Activated CD4-positive, alpha-beta T cell treated with anti-CD3 and anti-CD28 coated beads, Interleukin-2, amount 50 U/mL, for 16 hours (primary cell): ENCODE measurements around the gene PAX7.

Source experiments
- DNase-seq: peaks from one replicate; pipeline ENCODE4 v3.0.0-alpha.2; 2020

The PAX7 gene

DNA sequence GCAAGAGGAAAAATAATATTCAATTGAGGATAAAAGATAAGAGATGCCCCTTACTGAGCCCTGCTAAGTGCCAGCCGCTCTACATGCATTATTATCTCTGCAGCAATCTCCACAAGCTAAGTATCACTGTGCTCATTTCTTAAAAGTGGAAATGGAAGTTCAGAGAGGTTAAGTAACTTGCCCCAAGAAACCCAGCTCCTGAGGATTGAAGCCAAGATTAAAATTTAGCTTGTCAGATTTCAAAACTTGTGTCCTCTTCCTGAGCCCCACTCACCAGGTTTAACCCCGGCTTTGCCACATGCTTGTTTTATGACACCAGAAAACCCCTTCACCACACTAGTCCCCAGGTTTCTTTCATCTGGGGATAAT lies 11.2 kb upstream of the PAX7 start:
- no peak for DNase-seq

- DNase-seq, result no peak
These were observed 2.1 kb upstream of the PAX7 start for GRCh38 chr1:18628511-18628910.

GRCh38 chr1:18629659-18630510 lies 761 bp upstream of the PAX7 start:
- DNase-seq, result no peak

DNA sequence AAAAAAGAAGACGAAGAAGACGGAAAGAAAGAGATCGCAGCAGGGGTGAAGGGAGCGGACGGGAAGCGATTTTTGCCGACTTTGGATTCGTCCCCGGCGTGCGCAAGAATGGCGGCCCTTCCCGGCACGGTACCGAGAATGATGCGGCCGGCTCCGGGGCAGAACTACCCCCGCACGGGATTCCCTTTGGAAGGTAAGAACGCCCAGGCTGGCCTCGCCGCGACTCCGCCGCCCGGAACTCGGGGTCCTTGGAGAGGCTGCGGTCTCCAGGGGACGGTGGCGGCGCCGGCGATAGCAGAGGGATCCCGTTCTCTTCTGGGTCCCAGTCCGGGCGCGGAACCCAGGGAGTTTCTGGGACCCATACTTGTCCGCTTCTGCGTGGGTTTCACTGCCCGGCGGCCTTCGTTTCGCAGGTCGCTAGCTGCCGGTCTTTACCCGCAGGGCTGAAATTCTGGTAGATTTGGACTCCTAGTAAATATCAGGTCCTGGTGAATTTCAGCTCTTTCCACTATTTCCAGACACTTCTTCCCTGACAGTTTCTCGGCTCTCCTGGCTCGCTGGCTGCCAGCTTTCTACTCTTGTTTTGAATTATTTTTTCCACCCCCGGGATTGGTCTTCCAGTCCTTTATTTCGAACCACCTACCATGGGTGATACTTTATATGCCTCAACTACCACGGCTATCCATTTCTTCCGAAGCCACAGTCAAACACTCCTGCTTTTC lies 1.0 kb downstream of the PAX7 start:
- DNase-seq, result no peak

GRCh38 chr1:18632218-18632588 lies 1.6 kb downstream of the PAX7 start:
- DNase-seq, result no peak

GRCh38 chr1:18632783-18633421 lies 2.3 kb downstream of the PAX7 start:
- no peak for DNase-seq

DNA sequence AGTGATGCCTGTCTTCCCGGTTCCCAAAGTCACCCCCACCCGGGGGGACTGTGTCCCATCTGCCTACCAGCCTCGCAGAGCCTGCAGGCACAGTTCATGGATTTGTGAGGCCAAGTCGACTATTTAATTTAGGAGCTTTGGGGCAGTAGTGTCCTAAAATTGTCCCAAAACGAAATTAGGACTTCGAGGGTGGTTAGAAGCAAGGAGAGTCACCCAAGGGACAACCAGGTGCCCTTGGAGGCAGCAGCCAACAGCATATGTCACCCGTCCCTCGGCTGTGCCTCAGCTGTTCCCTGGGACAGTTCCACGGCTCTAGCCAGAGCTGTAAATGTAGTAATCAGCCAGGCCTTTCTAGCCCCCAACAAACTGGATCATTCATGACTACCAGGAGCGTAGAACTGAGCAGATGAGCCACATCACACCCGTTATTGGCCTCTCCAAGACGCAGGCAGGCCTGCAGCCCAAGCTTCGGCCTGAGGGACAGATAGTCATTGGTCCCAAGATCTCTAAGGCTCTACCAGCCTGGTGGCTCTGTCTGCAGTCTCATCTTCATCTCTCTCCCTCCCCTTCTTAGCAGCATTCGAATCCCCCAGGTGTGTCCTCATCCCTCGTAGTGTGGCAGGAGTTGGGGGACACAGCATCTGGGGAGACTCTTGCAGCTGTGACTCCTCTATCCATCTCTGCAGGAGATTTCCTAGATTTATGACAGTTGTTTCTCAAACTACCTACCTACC lies 2.9 kb downstream of the PAX7 start:
- no peak for DNase-seq

GRCh38 chr1:18634276-18634675 lies 3.6 kb downstream of the PAX7 start:
- DNase-seq, result no peak

DNA sequence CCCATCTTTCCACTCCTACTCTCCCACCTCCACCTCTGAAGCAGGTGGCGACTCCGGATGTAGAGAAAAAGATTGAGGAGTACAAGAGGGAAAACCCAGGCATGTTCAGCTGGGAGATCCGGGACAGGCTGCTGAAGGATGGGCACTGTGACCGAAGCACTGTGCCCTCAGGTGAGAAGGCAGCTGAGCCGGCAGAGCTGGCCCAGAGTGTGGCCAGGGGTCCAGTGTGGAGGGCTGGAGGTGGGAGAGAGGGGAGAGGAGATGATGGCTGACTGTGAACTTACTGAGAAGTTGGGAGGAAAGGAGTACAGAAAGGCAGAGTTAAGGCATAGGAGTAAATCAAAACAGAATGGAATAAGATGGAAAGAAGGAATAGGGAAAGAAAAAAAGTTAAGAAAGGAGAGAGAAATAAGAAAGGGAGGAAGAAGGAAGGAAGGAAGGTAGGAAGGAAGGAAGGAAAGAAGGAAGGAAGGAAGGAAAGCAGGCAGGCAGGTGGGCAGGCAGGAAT lies 4.5 kb downstream of the PAX7 start:
- no peak for DNase-seq

DNA sequence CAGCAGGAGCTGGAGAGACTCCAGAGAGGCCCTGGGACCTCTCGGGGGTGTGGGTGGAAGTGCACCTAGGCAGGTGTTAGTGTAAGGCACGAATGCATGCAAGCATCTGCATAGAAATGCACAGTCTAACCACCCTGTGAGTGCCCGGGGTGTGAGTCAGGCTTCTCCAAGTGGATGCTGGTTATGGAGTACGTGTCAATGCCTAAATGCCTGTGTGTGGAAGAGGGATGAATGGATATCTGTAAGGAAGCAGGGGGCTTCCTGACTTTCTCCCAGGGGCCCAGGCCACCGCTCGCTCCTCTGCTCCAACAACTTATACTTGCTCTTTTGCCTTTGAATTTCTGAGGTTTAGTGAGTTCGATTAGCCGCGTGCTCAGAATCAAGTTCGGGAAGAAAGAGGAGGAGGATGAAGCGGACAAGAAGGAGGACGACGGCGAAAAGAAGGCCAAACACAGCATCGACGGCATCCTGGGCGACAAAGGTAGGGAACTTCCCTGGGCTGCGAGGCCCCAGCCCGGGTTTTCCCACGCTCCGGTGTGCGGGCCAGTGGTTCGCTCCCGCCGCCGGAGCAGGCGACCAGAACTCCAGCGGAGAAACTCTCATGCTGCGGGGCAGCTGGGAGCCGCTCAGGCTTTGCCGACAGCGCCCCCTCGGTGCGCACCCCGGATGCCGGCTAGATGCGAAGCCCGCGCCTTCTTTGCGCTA lies 5.4 kb downstream of the PAX7 start:
- DNase-seq, result no peak

- DNase-seq, result no peak
These were observed 6.2 kb downstream of the PAX7 start for GRCh38 chr1:18636596-18637508.

DNA sequence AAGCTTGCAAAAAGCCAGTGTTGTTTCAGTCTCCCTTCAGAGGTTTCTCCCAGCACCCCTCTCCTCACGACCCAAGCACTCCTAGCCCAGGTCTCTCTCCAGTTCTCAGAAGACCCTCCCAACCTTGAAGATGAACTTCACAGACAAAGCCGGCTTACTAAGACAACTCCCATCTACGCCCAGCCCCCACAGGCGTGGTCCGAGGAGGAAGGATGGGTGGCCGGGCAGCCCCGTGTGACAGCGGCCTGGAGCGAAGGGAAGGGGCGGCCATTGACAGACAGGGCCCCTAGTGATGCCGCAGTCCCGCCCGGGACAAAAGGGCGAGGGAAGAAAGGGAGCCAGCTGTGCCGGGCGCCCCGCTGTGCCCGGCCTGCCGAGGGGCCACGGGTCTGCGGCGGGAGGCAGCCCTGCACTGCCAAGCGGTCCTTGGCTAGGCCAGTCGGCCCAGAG lies 6.9 kb downstream of the PAX7 start:
- no peak for DNase-seq

DNA sequence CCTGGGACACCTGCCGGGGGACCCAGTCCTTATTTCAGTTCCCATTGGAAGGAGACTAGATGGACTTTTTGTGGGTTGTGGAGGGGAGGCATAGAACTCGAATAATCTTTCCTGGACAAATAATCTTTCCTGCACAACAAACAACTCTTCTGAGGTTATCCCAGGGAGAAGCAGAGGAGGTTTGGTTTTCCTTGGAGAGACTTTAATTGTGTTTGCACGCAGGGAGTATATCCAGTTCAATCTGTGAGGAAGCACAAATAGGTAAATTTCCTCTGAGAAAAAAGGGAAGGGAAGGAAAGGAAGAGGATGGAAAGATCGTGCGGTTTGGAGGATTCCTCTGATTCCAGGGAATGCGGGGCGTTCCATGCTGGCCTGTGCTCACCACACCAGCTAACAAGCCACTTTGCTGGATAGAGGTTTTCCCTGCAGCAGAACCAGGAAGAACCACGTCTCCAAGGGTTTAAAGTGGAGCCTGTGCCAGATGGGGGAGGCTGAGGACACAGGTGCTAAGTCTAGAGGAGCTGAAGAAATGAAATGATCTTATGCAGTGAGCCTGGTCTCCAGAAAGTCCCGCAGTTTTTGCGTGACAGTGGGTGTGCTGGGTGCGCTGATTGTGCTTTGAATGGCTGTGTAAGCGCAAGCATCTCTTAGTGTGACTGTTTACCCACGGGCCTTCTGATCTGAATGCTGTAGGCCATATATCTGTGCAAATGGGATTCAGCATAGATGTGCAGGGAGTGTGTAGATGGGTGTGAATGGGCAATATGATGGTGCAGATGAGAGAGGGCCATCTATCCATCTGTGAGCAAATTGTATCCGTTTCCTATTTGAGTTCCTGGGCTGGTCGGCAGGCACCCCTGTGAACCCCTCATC lies 7.6 kb downstream of the PAX7 start:
- no peak for DNase-seq

GRCh38 chr1:18638835-18639364 lies 8.3 kb downstream of the PAX7 start:
- no peak for DNase-seq

GRCh38 chr1:18639368-18640055 lies 8.9 kb downstream of the PAX7 start:
- DNase-seq, result no peak

DNA sequence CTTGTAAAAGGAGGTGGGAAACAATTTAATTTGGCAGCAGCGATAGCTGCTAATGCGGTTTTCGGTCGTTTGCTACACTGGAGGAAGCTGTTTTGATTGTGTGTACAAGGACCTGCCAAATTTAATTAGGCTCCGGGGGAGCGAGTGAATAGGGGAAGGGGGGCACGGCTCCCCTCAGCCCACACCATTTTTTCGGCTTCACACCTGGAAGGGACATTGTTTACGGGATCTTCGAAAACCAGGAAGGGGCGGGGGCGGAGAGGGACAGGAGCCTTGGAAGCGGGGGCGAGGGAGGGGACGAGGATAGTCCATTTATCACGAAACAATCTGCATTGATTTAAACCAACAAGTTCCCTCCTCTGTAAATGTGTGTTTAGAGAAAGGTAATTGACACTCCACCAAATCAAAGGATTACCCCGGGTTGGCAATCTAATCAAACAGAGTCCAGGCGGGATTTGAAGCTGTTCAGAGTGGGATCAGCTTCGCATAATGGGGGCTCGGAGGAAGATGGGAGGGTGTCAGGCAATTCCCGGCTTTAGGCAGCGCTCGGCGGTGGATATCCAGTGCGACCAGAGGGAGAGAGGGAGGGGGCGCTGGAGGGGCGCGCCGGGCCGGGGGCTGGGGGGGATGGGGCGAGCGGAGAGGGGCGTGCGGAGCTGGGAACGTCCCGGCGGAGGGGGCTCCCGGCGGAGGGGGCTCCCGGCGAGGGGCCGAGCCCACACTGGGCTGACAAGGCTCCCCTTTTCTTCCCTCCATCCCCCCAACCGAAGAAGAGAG lies 9.8 kb downstream of the PAX7 start:
- DNase-seq, result no peak

DNA sequence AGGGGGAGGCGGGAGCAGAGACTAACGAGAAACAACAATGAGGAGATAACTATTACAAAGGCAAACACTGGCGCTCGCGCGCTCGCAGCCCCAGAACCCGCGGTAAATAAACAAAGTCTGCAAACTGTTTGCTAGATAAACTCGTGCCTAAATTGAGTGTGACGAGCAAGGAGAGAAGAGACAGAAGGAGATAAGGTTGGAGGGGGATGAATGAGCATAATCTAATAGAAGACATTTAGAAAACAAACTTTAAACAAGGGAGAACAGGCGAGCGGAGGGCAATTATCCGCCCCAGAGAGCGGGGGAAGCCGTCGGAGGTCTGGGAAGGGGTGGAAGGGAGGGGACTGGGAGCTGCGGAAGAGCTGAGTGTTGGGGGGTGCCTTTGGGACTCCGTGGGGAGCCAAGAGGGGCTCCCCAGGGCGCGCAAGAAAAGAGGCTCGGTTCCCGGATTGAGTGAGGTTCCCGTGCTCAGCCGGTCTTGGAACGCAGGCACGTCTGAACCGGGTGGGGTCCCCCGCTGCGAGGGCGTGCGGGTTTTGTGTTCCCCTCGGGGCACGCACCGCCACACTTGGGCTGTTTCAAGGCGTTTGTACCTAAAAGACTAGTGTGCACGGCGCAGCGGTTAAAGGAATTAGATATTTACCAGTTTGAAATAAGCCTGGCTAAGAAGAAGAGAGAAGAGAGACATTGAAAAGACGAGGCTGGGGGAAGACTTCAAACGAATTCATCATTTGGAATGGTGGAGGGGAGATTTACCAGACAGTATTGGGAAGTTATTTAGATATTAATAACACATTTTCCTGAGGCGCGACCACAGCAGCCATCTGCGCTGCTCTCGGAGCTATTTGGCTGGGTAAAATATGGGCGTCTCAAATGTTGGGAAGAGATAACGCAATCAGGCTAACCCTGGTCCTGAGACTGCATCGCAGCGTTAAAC lies 10.6 kb downstream of the PAX7 start:
- DNase-seq, result no peak
